ENCODE results near the gene PPP2R5A. TPM values are rescaled to one million over a fixed set of nuclear protein-coding genes. Genes with fewer than 3 reads are reported as not detected.

PPP2R5A gene
- total RNA-seq, 4 donors from 2014 or later, result 38.5 to 48.0 (median 41.7) TPM

DNA sequence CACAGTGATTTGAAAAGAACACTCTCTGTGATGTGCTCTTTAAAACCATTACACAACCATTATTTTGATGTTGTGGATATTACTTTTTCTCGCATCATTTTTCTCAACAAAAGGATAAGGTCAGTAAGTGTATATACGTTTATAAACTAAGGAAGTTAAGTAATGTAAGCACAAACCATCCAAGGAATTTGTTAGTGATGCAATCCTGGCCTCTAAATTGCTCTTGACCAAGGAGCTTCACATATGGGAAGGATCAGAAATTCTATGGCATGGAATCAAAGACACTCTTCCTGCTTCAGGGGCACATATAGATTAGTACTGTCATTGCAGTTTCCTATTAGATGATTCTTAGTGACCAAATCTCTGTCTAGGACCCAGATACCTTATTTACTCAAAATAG, 3.6 kb upstream of the PPP2R5A start:
- Histone ChIP-seq H3K27me3 (no peaks in the 10 kb centered on the region), H3K4me3 (no peak overlapping the region), H3K36me3 (no peaks in the 10 kb centered on the region), H3K9me3 (no peaks in the 10 kb centered on the region), H3K27ac (no peak overlapping the region), H3K4me1 (peaks cover 0 to 8% (median 2%) of the 10 kb centered on the region in 4 donors)
- TF ChIP-seq EP300 (IDR thresholded peaks at IDR 0.05) (no peak), POLR2A (IDR thresholded peaks at IDR 0.05) (no peak)
- TF ChIP-seq, protein P1, sequence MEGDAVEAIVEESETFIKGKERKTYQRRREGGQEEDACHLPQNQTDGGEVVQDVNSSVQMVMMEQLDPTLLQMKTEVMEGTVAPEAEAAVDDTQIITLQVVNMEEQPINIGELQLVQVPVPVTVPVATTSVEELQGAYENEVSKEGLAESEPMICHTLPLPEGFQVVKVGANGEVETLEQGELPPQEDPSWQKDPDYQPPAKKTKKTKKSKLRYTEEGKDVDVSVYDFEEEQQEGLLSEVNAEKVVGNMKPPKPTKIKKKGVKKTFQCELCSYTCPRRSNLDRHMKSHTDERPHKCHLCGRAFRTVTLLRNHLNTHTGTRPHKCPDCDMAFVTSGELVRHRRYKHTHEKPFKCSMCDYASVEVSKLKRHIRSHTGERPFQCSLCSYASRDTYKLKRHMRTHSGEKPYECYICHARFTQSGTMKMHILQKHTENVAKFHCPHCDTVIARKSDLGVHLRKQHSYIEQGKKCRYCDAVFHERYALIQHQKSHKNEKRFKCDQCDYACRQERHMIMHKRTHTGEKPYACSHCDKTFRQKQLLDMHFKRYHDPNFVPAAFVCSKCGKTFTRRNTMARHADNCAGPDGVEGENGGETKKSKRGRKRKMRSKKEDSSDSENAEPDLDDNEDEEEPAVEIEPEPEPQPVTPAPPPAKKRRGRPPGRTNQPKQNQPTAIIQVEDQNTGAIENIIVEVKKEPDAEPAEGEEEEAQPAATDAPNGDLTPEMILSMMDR (IDR thresholded peaks at IDR 0.05), result no peak
- DNase-seq (ENCODE audit: low spot score in 2 of 2), result no peak
- WGBS, 2 donors, result 54 to 76% methylated on average over 2 of the region's 2 CpGs

DNA sequence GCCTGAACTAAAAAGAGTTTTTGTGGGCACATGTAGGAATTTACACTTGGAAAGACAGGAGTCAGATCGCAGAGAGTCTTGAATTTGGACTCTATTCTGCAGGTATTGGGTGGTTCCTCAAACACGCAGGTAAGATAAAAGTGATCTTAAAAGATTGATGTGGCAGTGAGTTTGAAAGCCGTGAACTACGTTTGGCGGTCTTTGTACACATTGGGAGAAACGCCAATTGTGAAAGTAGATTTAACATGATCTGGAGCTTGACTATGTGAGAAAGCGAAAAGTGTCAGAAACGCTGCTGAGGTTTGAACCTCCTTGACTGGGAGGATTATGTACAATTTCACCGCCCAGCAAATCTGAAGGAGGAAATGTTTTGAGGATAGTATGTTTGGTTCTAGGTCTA, 1.5 kb upstream of the PPP2R5A start:
- WGBS, 2 donors, result 91 to 92% methylated on average over 9 of the region's 9 CpGs

DNA sequence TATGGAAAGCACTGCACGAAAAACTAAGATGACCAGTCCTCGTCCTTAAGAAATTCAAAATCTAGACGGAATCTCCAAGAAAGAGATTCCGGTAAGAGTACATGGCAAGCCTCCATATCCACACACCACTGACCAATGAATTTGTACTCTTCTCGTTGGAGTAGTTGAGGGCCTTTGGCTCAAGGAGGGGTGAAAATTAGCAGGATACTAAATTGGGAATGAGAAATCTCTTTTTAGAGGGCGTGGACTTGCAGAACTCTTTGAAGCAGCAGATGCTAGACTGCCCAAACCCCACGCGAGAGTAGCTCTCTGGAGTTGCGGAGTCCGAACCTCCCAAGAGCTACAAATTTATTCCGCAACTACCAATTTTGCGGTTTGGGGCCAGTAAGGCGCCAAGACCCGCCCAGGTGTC, 872 bp upstream of the PPP2R5A start:
- WGBS, 2 donors, result 16 to 21% methylated on average over 14 of the region's 14 CpGs
- Histone ChIP-seq H3K9me3 (no peaks in the 10 kb centered on the region), H3K27ac (peak overlapping the region; percentile 91 to 99 (median 98)), H3K27me3 (no peaks in the 10 kb centered on the region), H3K4me1 (peaks cover 0 to 35% (median 19%) of the 10 kb centered on the region in 4 donors), H3K36me3 (no peaks in the 10 kb centered on the region), H3K4me3 (peak overlapping the region; percentile 61 to 82 (median 64))
- TF ChIP-seq POLR2A (IDR thresholded peaks at IDR 0.05) (no peak), EP300 (IDR thresholded peaks at IDR 0.05) (no peak)
- TF ChIP-seq, protein P1 (IDR thresholded peaks at IDR 0.05), result no peak
- peak in 1 of 2 donors; percentile 8 for DNase-seq (ENCODE audit: low spot score in 2 of 2)

More for the DNA sequence above, 1.5 kb upstream of the PPP2R5A start:
- Histone ChIP-seq H3K36me3 (no peaks in the 10 kb centered on the region), H3K27me3 (no peaks in the 10 kb centered on the region), H3K27ac (no peak overlapping the region), H3K9me3 (no peaks in the 10 kb centered on the region), H3K4me1 (peaks cover 0 to 29% (median 16%) of the 10 kb centered on the region in 4 donors), H3K4me3 (no peak overlapping the region)
- TF ChIP-seq EP300 (IDR thresholded peaks at IDR 0.05) (no peak), POLR2A (IDR thresholded peaks at IDR 0.05) (no peak)
- TF ChIP-seq, protein P1 (IDR thresholded peaks at IDR 0.05), result no peak
- no peak for DNase-seq (ENCODE audit: low spot score in 2 of 2)

DNA sequence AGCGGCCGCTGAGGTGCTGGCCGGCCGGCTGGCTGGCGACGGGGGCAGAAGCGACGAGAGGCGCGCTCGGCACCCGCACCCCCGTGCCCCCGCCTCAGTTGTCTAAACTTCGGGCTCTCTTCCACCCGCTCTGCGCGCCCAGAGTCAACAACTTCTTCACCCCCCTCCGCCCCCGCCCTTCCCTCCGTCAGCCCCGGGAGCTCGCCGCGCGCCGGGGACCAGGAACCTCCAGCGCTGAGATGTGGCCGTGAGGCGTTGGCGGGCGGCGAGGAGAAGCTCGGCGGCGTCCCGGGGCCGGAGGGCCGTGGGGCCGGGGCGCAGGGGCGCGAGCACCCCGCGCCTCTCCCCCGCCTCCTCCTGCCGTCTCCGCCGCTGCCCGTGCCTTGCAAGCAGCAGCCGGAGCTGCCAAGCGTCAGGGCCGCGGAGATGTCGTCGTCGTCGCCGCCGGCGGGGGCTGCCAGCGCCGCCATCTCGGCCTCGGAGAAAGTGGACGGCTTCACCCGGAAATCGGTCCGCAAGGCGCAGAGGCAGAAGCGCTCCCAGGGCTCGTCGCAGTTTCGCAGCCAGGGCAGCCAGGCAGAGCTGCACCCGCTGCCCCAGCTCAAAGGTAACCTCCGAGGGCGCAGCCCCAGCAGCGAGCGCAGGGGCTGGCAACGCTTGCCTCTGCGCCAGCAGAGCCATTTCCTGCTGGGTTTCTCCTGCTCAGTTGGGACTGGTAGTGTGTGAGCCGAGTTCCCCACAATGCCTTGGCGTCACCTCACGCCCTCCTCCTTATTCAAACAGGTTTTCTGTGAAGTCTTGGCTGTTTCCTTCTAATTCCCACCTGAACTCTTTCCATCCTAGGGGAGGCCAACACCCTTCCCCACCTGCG, 710 bp downstream of the PPP2R5A start:
- no peaks in the 10 kb centered on the region for H3K27me3 ChIP-seq
- no peaks in the 10 kb centered on the region for H3K9me3 ChIP-seq
- no peaks in the 10 kb centered on the region for H3K36me3 ChIP-seq
- peaks cover 0 to 50% (median 31%) of the 10 kb centered on the region in 4 donors for H3K4me1 ChIP-seq
- 0% methylated on average over 23 to 39 of the region's 85 CpGs for WGBS, 2 donors
- H3K27ac ChIP-seq, result peak overlapping the region; percentile 98 to 99 (median 98)
- H3K4me3 ChIP-seq, result peak overlapping the region; percentile 80 to 98 (median 85)
- peak; percentile 30 to 37 for DNase-seq (ENCODE audit: low spot score in 2 of 2)
- TF ChIP-seq, protein P1 (IDR thresholded peaks at IDR 0.05), result no peak
- peak in 1 of 2 donors; percentile 21 for TF ChIP-seq POLR2A (IDR thresholded peaks at IDR 0.05)
- TF ChIP-seq EP300 (IDR thresholded peaks at IDR 0.05), result peak in 1 of 2 donors; percentile 54

DNA sequence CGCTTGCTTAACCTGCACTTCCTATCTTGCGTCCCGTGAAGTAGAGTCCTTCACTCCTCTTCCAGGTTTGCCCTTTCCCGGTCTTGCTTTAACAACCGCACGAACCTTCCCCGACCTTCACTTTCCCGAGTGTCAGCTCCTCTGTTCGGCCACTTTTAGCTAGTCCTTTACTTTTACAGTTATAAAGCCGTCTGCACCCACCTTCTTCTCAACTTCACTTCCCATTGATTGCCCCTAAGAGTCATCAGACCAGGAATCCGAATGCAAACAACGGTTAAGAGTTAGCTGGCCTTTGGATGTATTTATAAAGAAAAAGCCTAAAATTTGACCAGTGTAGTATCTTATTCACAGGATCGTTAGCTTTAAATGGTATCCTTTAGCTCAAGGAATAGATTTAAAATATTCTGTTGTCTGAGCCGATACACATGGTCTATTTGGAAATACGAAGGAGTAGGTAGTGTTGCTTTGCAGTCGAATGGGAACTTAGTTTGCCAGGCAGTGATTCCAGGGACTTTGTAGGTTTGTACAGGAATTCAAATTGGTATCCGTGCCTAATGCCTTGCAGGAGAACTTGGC, 1.4 kb downstream of the PPP2R5A start:
- Histone ChIP-seq H3K27ac (peak overlapping the region; percentile 98 to 99 (median 98)), H3K9me3 (no peaks in the 10 kb centered on the region), H3K4me1 (peaks cover 0 to 57% (median 37%) of the 10 kb centered on the region in 4 donors), H3K27me3 (no peaks in the 10 kb centered on the region), H3K36me3 (no peaks in the 10 kb centered on the region), H3K4me3 (peak overlapping the region; percentile 80 to 98 (median 85))
- TF ChIP-seq, protein P1 (IDR thresholded peaks at IDR 0.05), result no peak
- TF ChIP-seq POLR2A (IDR thresholded peaks at IDR 0.05) (no peak), EP300 (IDR thresholded peaks at IDR 0.05) (no peak)
- WGBS, 2 donors, result 0% methylated on average over 17 of the region's 17 CpGs
- no peak for DNase-seq (ENCODE audit: low spot score in 2 of 2)

All from tibial nerve (tissue), 4 donors.